GM10248 (cell line): ENCODE measurements around the gene RPAP3.

ENCODE experiments used
- CTCF ChIA-PET: fragments of 300-600 bp; sonication (Branson Sonifier 250); formaldehyde crosslinking; extraction: SDS; loops from one replicate; lab custom pipeline; 2021; ENCODE audit warnings: antibody characterized with exemption; lab: Yijun Ruan, JAX
- POLR2A ChIA-PET: fragments of 350-650 bp; sonication (Branson Sonifier 250); formaldehyde crosslinking; extraction: SDS; loops from one replicate; lab custom pipeline; 2020; ENCODE audit warnings: antibody characterized with exemption; lab: Yijun Ruan, JAX
- DNase-seq: peaks from one replicate; pipeline ENCODE4 v3.0.0; 2012; ENCODE audit errors: extremely low spot score
- TF ChIP-seq, protein P1 (sequence below): IDR thresholded peaks from 2 replicates; pipeline ENCODE4 v1.5.1; 2012; ENCODE audit warnings: mild to moderate bottlenecking, low read depth; ENCODE audit errors: extremely low read depth, missing control alignments, control extremely low read depth

Gene RPAP3

DNA sequence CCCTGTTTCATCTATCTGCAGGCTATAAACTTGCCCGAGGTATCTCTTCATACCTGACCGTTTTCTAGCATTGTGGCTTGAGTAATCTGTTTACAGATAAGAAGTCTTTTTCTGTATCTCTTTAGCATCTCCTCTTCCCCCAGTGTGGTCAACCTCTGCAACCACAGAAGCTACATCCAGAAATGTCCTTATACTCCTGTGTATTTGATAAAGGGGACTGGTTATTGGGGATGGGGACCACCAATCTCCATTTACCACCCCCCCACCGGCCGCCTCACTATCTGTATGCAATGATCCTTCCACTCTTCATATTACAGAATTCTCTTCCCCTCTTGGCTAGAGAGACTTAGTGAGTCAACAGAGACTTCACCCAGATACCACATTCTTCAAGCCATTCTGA lies 3.4 kb upstream of the RPAP3 start:
- CTCF ChIA-PET = interaction anchor here (1.0 to 46.2 kb wide), 4 partner anchors 9 to 129 kb away, joined by 3 to 1524 read pairs (median 5); partner anchors contain the start of gene SLC48A1
- POLR2A ChIA-PET = interaction anchor here (0.6 kb wide), 1 partner anchor 38 kb away, joined by 3 read pairs; no protein-coding TSS in a partner anchor
- no peak for DNase-seq
- TF ChIP-seq, protein P1, sequence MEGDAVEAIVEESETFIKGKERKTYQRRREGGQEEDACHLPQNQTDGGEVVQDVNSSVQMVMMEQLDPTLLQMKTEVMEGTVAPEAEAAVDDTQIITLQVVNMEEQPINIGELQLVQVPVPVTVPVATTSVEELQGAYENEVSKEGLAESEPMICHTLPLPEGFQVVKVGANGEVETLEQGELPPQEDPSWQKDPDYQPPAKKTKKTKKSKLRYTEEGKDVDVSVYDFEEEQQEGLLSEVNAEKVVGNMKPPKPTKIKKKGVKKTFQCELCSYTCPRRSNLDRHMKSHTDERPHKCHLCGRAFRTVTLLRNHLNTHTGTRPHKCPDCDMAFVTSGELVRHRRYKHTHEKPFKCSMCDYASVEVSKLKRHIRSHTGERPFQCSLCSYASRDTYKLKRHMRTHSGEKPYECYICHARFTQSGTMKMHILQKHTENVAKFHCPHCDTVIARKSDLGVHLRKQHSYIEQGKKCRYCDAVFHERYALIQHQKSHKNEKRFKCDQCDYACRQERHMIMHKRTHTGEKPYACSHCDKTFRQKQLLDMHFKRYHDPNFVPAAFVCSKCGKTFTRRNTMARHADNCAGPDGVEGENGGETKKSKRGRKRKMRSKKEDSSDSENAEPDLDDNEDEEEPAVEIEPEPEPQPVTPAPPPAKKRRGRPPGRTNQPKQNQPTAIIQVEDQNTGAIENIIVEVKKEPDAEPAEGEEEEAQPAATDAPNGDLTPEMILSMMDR = no peak

DNA sequence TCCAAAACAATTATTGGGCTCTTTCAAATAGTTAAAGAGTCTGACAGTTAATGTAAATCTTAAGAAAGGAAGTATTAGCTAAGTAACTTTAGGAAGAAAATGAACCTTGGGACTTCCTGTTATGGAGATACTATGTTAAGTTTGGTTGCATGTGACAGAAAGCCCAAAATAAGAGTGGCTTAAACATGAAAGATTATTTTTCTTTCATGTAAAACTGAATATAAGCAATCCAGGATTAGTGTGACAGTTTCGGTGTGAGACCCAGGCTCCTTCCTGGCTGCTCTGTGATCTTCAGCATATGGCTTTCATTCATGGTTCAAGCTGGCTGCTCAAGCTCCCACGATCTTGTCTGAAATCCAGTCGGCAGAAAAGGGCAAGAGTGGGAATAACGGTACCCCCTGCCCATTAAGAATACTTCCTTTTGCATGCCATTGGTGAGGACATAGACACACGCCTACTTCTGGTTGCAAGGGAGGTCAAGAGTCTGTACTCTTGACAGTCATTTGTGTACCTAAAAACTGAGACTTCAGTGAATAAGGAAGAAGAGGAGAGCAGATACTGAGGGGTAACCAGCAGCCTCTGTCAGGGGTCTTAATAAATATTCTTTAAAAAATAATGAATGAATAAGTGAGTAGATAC lies 2.2 kb upstream of the RPAP3 start:
- ChIA-PET CTCF (interaction anchor here (1.4 to 46.2 kb wide), 6 partner anchors 8 to 130 kb away, joined by 3 to 1524 read pairs (median 7); partner anchors contain the start of gene SLC48A1), POLR2A (no interaction called here)
- TF ChIP-seq, protein P1 = no peak
- DNase-seq = no peak

- no peak for DNase-seq
- TF ChIP-seq, protein P1 = no peak
- CTCF ChIA-PET = interaction anchor here (1.4 to 46.2 kb wide), 5 partner anchors 9 to 75 kb away, joined by 3 to 1524 read pairs (median 9); partner anchors contain the start of gene SLC48A1
- POLR2A ChIA-PET = interaction anchor here (0.8 kb wide), 1 partner anchor 26 kb away, joined by 3 read pairs; no protein-coding TSS in a partner anchor
Measured at GRCh38 chr12:47707355-47707754, 1.5 kb upstream of the RPAP3 start.

DNA sequence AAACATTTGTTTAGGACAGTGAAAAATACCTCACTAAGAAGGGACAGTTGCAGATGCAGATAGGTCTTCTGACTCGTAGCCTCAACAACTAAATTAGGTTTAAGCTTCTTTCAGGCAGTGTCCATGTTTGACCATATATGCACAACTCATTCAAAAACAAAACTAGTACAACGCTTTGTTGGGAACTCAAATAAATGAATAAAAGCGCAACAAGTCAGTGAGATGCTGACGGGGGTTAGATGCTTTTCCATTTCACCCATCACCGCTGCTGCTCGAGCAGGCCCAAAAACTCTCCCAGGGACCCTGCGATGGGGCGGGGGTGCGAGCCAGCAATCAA lies 633 bp downstream of the RPAP3 start:
- CTCF ChIA-PET = interaction anchor here (0.8 to 46.2 kb wide), 6 partner anchors 11 to 133 kb away, joined by 3 to 1524 read pairs (median 6); partner anchors contain the start of gene SLC48A1

GRCh38 chr12:47704719-47705118 lies 1.1 kb downstream of the RPAP3 start:
- TF ChIP-seq, protein P1 = no peak
- DNase-seq = no peak
- POLR2A ChIA-PET = no interaction called here
- CTCF ChIA-PET = interaction anchor here (0.8 to 46.2 kb wide), 6 partner anchors 10 to 134 kb away, joined by 3 to 1524 read pairs (median 4); partner anchors contain the start of gene SLC48A1

More for the DNA sequence above, 633 bp downstream of the RPAP3 start:
- POLR2A ChIA-PET = no interaction called here
- TF ChIP-seq, protein P1 = no peak
- no peak for DNase-seq

- CTCF ChIA-PET = no interaction called here
- TF ChIP-seq, protein P1 = no peak
- no peak for DNase-seq
- POLR2A ChIA-PET = no interaction called here
Measured at GRCh38 chr12:47700263-47700662, 5.6 kb downstream of the RPAP3 start.
